Neural progenitor cell (in vitro differentiated cells): ENCODE measurements around the gene PITPNC1. TPM values are rescaled to one million over a fixed set of nuclear protein-coding genes. Genes with fewer than 3 reads are reported as not detected.

Experiments
- DNase-seq: peaks from one replicate; pipeline ENCODE4 v3.0.0-alpha.2; 2016; ENCODE audit warnings: low spot score
- H2AFZ ChIP-seq: fragments of 200-600 bp; sonication (generic); replicated peaks from 2 replicates; pipeline ENCODE4 v1.6.1; 2016; ENCODE audit warnings: antibody characterized with exemption
- H3F3A ChIP-seq: fragments of 200-600 bp; sonication (generic); 2 replicates; pipeline ENCODE4 v1.6.1; 2016; ENCODE audit warnings: antibody characterized with exemption, low read depth
- H3K27ac ChIP-seq: fragments of 200-600 bp; sonication (generic); 2 replicates; pipeline ENCODE4 v1.5.1; 2016; ENCODE audit warnings: mild to moderate bottlenecking
- H3K27me3 ChIP-seq: fragments of 200-600 bp; sonication (generic); 2 replicates; pipeline ENCODE4 v1.6.1; 2016; ENCODE audit warnings: mild to moderate bottlenecking, moderate library complexity
- H3K36me3 ChIP-seq: fragments of 200-600 bp; sonication (generic); 2 replicates; pipeline ENCODE4 v1.5.1; 2016
- H3K4me1 ChIP-seq: fragments of 200-600 bp; sonication (generic); 2 replicates; pipeline ENCODE4 v1.6.1; 2016; ENCODE audit warnings: mixed run types
- H3K4me2 ChIP-seq: fragments of 200-600 bp; sonication (generic); 2 replicates; pipeline ENCODE4 v1.6.1; 2016
- H3K4me3 ChIP-seq: fragments of 200-600 bp; sonication (generic); 2 replicates; pipeline ENCODE4 v1.5.1; 2016
- H3K79me2 ChIP-seq: fragments of 200-600 bp; sonication (generic); 2 replicates; pipeline ENCODE4 v1.6.1; 2016; ENCODE audit warnings: low read depth
- H3K9ac ChIP-seq: fragments of 200-600 bp; sonication (generic); 2 replicates; pipeline ENCODE4 v1.6.1; 2016
- H3K9me3 ChIP-seq: fragments of 200-600 bp; sonication (generic); 2 replicates; pipeline ENCODE4 v1.5.1; 2016; ENCODE audit warnings: low read depth
- H4K20me1 ChIP-seq: fragments of 200-600 bp; sonication (generic); 2 replicates; pipeline ENCODE4 v1.6.1; 2016; ENCODE audit warnings: low read depth
- H3K27ac Mint-ChIP-seq: 3 replicates; pipeline ENCODE4 v1.8.0; 2021; ENCODE audit warnings: mixed read lengths
- H3K27me3 Mint-ChIP-seq: 2 replicates; pipeline ENCODE4 v1.8.0; 2022; ENCODE audit warnings: low read depth, mild to moderate bottlenecking, inconsistent platforms, moderate library complexity, mixed read lengths; ENCODE audit not compliant: insufficient read depth
- H3K36me3 Mint-ChIP-seq: 3 replicates; pipeline ENCODE4 v1.8.0; 2021; ENCODE audit warnings: mixed read lengths
- H3K4me1 Mint-ChIP-seq: 3 replicates; pipeline ENCODE4 v1.8.0; 2021; ENCODE audit warnings: mixed read lengths
- H3K4me3 Mint-ChIP-seq: 3 replicates; pipeline ENCODE4 v1.8.0; 2021; ENCODE audit warnings: mild to moderate bottlenecking, moderate library complexity, mixed read lengths
- H3K9me3 Mint-ChIP-seq: 3 replicates; pipeline ENCODE4 v1.8.0; 2020; ENCODE audit warnings: mixed read lengths
- CTCF ChIP-seq: fragments of 200-600 bp; sonication (generic); IDR thresholded peaks from 2 replicates; pipeline ENCODE4 v1.5.1; 2017; ENCODE audit warnings: antibody characterized with exemption, mild to moderate bottlenecking
- EZH2 ChIP-seq: fragments of 200-600 bp; sonication (generic); IDR thresholded peaks from 2 replicates; pipeline ENCODE4 v1.6.1; 2017; ENCODE audit warnings: antibody characterized with exemption, mild to moderate bottlenecking, moderate library complexity
- EZH2phosphoT487 ChIP-seq: fragments of 200-600 bp; sonication (generic); IDR thresholded peaks from 2 replicates; pipeline ENCODE4 v1.6.1; 2017; ENCODE audit warnings: antibody characterized with exemption
- total RNA-seq: library from RNA; depleted of rRNA; stranded (reverse); fragments of >200 nt; gene quantifications from 2 replicates; pipeline ENCODE4 v1.2.3, GENCODE V29; 2015; ENCODE audit warnings: low replicate concordance

Gene PITPNC1
- total RNA-seq, 1 donor from 2014 or later = 8.1 TPM

GRCh38 chr17:67557052-67557845 lies 180.2 kb downstream of the PITPNC1 start:
- H3K36me3 ChIP-seq = no peaks in the 10 kb centered on the region
- no peak overlapping the region for H3K4me2 ChIP-seq
- no peak overlapping the region for H2AFZ ChIP-seq
- H3K27ac ChIP-seq = no peak overlapping the region
- TF ChIP-seq EZH2phosphoT487 (no peak), EZH2 (no peak), CTCF (no peak)
- no peaks in the 10 kb centered on the region for H3K4me1 ChIP-seq
- no peaks in the 10 kb centered on the region for H3F3A ChIP-seq
- Mint-ChIP-seq H3K27ac (no peak overlapping the region), H3K27me3 (no peaks in the 10 kb centered on the region), H3K36me3 (peaks cover 6% of the 10 kb centered on the region), H3K9me3 (no peaks in the 10 kb centered on the region), H3K4me1 (peaks cover 6% of the 10 kb centered on the region), H3K4me3 (no peak overlapping the region)
- no peaks in the 10 kb centered on the region for H3K27me3 ChIP-seq
- no peak overlapping the region for H3K9ac ChIP-seq
- DNase-seq = no peak
- H3K79me2 ChIP-seq = no peaks in the 10 kb centered on the region
- H4K20me1 ChIP-seq = no peaks in the 10 kb centered on the region
- no peaks in the 10 kb centered on the region for H3K9me3 ChIP-seq
- no peak overlapping the region for H3K4me3 ChIP-seq

DNA sequence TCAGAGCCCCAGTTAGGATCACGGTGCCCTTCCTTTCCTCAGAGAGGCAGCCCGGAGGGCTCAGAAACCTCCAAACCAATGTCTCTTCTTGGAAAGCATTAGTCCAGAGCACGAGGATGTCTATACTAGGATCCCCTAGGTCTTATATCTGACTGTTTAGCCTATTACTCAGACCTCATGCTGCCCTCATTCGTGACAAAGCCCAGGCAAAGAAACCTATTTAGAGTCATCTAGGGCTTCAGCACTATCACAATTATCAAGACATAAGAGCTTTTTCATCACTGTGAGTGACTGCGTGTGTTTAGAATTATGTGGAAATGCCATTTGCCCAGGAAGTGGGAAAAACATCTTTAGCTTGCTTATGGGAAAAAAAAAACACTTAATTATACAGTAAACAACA lies 180.8 kb downstream of the PITPNC1 start:
- no peaks in the 10 kb centered on the region for H3K9me3 ChIP-seq
- no peaks in the 10 kb centered on the region for H3K27me3 Mint-ChIP-seq
- no peak for DNase-seq
- no peak for TF ChIP-seq EZH2
- no peak for TF ChIP-seq EZH2phosphoT487
- no peak for TF ChIP-seq CTCF
- H3K4me3 ChIP-seq = no peak overlapping the region
- H2AFZ ChIP-seq = no peak overlapping the region
- no peak overlapping the region for H3K4me2 ChIP-seq
- H3K9ac ChIP-seq = no peak overlapping the region
- H3F3A ChIP-seq = no peaks in the 10 kb centered on the region
- no peaks in the 10 kb centered on the region for H3K27me3 ChIP-seq
- peaks cover 6% of the 10 kb centered on the region for H3K36me3 Mint-ChIP-seq
- no peak overlapping the region for H3K27ac ChIP-seq
- no peaks in the 10 kb centered on the region for H3K4me1 ChIP-seq
- H3K27ac Mint-ChIP-seq = no peak overlapping the region
- H3K9me3 Mint-ChIP-seq = no peaks in the 10 kb centered on the region
- H3K4me1 Mint-ChIP-seq = peaks cover 6% of the 10 kb centered on the region
- H3K36me3 ChIP-seq = no peaks in the 10 kb centered on the region
- H3K79me2 ChIP-seq = no peaks in the 10 kb centered on the region
- H4K20me1 ChIP-seq = no peaks in the 10 kb centered on the region
- H3K4me3 Mint-ChIP-seq = no peak overlapping the region

DNA sequence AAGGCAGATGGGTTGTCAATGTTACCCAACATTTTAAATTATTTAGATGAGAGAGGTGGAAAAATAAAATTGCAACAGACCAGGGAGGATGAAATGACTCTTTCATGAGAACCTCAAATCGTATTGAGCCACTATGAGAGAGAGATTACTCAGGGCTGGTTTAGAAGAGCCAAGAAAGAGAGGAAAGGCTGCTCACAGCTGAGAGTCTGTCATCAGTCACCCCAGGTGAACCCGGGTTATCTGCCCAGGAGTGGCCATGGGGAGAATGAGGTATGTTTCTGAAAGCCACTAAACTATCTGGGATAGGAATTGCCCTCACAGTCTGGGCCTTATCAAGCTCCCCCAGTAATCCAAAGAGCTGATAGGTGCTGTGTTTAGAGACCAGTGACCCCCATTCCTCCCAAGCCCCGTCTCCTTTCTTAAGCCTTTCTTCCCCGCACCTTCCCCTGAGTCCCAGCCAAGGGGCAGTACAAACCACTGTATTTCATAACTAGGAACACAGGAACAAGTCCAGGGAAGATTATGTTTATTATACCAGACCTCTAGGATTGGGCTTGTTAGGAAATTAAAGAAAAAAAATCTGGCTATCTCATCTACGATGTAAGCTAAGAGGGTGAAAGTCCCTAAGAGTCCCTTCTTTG lies 181.8 kb downstream of the PITPNC1 start:
- H3K4me2 ChIP-seq = no peak overlapping the region
- H3K27me3 ChIP-seq = no peaks in the 10 kb centered on the region
- no peaks in the 10 kb centered on the region for H3K9me3 ChIP-seq
- H3K9ac ChIP-seq = no peak overlapping the region
- no peaks in the 10 kb centered on the region for H4K20me1 ChIP-seq
- H3K4me3 ChIP-seq = no peak overlapping the region
- Mint-ChIP-seq H3K4me3 (no peak overlapping the region), H3K27ac (no peak overlapping the region), H3K27me3 (no peaks in the 10 kb centered on the region), H3K4me1 (peaks cover 6% of the 10 kb centered on the region), H3K36me3 (peaks cover 4% of the 10 kb centered on the region), H3K9me3 (no peaks in the 10 kb centered on the region)
- no peaks in the 10 kb centered on the region for H3K4me1 ChIP-seq
- no peak overlapping the region for H2AFZ ChIP-seq
- no peak overlapping the region for H3K27ac ChIP-seq
- no peaks in the 10 kb centered on the region for H3F3A ChIP-seq
- no peak for TF ChIP-seq CTCF
- TF ChIP-seq EZH2phosphoT487 = no peak
- TF ChIP-seq EZH2 = no peak
- no peaks in the 10 kb centered on the region for H3K36me3 ChIP-seq
- no peaks in the 10 kb centered on the region for H3K79me2 ChIP-seq
- no peak for DNase-seq
